WI38 (cell line): ENCODE results near the gene ANO5.

Experiments used
- H3K4me3 ChIP-seq: 2 replicates; pipeline ENCODE4 v1.5.1; 2011; ENCODE audit warnings: low read depth, mild to moderate bottlenecking, control low read depth, low read length
- TF ChIP-seq, protein P1 (sequence below): IDR thresholded peaks from 2 replicates; pipeline ENCODE4 v1.5.1; 2012; ENCODE audit warnings: low read depth, mild to moderate bottlenecking, control low read depth, low read length

The ANO5 gene

DNA sequence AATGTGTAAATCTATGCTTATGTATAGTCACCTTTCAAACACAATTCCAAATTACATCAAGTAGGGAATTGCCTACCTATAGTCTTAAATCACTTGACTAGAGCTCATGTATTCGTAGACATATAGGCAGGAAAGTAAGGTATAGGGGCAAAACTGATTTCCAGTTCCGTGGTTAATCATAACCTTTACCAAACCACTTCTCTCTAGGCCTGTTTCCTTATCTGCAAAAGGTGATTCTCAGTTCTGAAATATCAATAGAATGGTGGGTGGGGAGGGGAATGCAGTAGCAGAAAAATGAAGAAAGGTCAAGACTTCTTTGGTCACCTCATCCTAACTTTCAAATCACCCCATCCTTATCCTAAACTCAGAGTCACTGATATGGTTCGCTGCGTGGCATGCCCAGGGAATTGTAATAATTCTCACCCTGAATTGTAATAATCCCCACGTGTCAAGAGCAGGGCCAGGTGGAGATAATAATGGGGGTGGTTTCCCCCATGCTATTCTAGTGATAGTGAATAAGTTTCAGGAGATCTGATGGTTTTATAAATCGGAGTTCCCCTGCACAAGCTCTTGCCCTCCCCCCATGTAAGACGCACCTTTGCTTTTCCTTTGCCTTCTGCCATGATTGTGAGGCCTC is 1.9 kb upstream of the ANO5 start:
- no peak overlapping the region for H3K4me3 ChIP-seq
- TF ChIP-seq, protein P1, sequence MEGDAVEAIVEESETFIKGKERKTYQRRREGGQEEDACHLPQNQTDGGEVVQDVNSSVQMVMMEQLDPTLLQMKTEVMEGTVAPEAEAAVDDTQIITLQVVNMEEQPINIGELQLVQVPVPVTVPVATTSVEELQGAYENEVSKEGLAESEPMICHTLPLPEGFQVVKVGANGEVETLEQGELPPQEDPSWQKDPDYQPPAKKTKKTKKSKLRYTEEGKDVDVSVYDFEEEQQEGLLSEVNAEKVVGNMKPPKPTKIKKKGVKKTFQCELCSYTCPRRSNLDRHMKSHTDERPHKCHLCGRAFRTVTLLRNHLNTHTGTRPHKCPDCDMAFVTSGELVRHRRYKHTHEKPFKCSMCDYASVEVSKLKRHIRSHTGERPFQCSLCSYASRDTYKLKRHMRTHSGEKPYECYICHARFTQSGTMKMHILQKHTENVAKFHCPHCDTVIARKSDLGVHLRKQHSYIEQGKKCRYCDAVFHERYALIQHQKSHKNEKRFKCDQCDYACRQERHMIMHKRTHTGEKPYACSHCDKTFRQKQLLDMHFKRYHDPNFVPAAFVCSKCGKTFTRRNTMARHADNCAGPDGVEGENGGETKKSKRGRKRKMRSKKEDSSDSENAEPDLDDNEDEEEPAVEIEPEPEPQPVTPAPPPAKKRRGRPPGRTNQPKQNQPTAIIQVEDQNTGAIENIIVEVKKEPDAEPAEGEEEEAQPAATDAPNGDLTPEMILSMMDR = no peak

DNA sequence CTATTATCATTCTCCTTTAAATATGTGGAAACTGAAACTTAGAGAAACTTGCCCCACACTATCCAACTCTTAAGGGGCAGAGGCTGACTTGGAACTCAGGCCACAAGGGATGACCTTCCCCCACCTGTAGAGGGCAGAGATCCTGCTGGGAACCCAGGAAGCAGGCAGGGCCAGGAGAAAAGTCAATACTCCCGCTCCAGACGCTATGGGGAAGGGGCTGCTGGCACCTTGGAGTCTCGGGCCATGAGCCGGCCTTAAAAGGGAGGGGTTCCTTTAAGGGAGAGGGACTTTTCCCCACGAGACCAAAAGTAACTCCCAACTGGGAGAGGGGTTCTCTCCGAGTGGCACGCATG is 620 bp upstream of the ANO5 start:
- H3K4me3 ChIP-seq = no peak overlapping the region
- TF ChIP-seq, protein P1 = no peak

DNA sequence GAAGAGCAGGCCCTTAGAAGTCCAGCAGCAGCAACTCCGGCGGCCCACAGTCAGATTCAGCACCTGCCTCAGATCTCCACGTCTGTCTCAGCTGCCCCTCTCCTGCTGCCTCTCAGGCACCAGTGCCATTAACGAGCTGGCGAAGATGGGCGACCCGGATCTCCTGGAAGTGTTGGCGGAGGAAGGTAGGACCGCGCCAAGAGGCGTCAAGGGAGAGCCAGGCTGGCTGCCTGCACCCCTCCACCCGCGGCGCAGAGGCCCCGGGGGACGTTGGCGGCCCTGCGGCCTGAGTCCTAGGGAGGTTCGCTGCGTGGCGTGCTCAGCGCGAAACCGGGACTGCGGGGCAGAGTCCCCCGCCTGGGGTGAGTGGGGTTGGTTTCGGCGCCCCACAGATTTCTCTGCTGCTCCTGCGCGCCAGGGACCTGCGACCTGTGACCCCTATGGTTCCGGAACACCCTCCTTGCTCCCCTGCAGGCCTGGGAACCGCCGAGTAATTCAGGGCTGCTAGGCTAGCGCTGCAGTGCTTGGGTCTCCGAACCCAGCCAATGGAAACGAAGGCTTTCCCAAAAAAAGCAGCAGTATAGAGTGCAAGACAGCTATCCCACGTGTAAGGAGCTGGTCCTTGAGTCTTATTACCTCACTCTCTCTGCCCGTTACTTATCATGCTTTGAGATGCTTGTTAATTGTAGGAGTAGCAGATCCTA is 615 bp downstream of the ANO5 start:
- no peak overlapping the region for H3K4me3 ChIP-seq
- TF ChIP-seq, protein P1 = no peak

DNA sequence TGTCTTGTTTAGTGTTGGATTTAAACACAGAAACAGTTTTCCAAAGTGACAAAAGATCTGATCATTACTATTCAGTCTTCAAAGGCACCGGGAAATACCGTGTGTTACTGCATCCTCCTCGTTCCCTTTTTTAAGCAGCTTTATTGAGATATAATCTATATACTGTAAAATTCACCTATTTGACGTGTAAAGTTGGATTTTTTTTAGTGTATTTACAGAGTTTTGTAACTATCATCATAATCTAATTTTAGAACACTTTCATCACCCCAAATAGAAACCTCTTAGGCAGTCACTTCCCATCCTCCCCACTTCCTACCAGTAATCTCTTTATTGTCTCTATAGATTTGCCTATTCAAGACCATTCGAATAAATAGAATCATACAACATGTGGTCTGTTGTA is 1.4 kb downstream of the ANO5 start:
- TF ChIP-seq, protein P1 = no peak
- no peak overlapping the region for H3K4me3 ChIP-seq

DNA sequence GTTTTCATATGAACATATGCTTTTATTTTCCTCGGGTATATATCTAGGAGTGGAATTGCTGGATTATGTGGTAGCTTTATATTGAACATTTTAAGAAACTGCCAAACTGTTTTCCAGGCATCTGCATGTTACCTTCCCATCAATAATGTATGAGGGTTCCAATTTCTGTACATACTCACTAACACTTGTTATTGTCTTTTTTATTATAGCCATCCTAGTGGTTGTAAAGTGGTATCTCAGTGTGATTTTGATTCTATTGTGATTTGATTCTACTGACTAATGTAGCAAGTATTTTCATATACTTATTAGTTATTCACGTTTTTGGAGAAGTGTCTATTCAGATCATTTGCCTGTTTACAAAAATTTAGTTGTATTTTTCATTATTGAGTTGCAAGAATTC is 2.0 kb downstream of the ANO5 start:
- H3K4me3 ChIP-seq = no peak overlapping the region
- TF ChIP-seq, protein P1 = no peak

DNA sequence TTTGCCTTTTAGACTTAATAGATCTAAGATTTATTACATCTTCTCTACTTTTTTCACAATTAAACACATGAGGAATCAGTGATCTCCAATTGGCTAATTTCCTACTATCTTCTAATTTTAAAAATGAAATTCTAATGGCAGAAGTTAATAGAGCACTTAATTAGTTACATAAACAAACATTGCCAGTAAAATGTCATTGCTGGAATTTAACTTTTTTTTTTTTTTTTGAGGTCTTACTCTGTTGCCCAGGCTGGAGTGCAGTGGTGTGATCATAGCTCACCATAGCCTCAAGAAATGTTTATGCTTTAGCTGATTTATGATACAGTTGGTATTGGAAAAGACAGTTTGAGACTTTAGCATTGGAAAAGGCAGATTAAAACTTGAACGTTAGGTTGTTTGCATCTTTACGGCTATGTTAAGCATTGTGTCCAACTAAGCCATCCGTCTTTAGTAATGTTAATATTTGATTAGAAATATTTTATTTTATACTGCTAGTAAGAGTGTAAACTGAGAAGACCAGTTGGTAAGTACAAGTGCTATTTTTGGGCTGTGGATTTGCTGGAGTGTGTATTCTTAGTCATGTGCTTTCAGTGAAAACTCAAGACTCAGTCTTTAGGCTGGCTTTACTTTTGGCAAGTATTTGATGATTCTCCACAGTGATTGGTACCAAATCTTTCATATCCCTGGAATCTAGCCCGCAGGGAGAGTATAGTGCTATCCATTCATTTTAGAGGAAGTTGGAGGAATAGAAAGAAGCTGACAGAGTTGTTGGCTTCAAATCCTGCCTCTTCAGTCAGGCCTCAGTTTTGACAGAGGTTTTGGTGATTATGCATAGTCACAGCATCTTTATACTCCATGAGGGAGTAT is 4.5 kb downstream of the ANO5 start:
- no peak overlapping the region for H3K4me3 ChIP-seq
- TF ChIP-seq, protein P1 = no peak

DNA sequence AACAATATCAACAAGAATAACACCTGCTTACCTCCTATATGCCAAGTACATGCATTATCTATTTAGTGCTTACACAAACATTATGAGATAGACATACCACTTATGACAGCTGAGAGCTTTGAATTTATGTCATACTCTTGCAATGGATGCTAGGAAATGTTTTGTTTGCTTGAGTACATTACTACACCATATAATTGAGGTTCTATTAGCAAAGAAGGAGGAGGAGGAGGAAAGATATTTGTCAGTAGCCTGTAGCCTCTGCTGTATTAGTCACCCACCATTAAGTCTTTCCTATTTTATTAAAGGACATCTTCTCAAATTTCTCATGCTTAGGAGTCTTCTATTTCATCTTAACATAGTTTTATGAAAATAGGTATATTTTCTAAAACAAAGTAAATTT is 6.4 kb downstream of the ANO5 start:
- no peak overlapping the region for H3K4me3 ChIP-seq
- TF ChIP-seq, protein P1 = no peak
